HL-60 (cell line): ENCODE data around the gene GDPD2.

ENCODE experiments used
- GABPA ChIP-seq: IDR thresholded peaks from 2 replicates; pipeline ENCODE4 v1.6.1; 2012; ENCODE audit warnings: low read depth
- TF ChIP-seq, protein P1 (sequence below): IDR thresholded peaks from one replicate; pipeline ENCODE4 v1.5.1; 2011; ENCODE audit warnings: low read length, control low read depth, inconsistent platforms; ENCODE audit not compliant: insufficient read depth
- TF ChIP-seq, protein P2 (sequence below): IDR thresholded peaks from 2 replicates; pipeline ENCODE4 v1.6.1; 2012; ENCODE audit warnings: low read depth; ENCODE audit not compliant: insufficient replicate concordance

DNA sequence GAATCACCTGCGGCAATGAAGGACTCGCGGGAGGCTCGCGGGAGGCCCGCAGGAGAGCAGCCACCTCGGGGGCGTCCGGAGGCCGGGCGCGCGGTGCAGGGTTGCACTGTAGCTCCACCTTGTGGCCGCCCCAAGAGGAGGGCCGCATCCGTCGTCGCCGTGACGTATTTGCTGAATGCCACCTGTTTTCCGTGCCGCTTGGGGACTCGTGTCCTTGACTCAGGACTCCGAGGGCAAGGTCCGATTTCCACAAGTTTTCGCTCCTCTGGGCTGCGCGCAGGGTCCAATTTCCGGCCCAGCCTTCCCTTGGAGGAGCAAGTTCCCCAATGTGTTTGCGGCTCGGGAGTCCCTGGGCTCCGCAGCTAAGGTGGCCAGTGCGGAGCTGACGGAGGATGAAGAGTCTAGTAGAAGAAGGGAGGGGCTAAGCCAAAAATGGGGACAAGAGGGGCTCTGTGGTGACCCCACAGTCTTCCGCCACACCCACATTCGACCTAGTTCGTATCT, 10.8 kb downstream of the GDPD2 start:
- TF ChIP-seq, protein P1, sequence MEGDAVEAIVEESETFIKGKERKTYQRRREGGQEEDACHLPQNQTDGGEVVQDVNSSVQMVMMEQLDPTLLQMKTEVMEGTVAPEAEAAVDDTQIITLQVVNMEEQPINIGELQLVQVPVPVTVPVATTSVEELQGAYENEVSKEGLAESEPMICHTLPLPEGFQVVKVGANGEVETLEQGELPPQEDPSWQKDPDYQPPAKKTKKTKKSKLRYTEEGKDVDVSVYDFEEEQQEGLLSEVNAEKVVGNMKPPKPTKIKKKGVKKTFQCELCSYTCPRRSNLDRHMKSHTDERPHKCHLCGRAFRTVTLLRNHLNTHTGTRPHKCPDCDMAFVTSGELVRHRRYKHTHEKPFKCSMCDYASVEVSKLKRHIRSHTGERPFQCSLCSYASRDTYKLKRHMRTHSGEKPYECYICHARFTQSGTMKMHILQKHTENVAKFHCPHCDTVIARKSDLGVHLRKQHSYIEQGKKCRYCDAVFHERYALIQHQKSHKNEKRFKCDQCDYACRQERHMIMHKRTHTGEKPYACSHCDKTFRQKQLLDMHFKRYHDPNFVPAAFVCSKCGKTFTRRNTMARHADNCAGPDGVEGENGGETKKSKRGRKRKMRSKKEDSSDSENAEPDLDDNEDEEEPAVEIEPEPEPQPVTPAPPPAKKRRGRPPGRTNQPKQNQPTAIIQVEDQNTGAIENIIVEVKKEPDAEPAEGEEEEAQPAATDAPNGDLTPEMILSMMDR = peak; percentile 29
- TF ChIP-seq, protein P2, sequence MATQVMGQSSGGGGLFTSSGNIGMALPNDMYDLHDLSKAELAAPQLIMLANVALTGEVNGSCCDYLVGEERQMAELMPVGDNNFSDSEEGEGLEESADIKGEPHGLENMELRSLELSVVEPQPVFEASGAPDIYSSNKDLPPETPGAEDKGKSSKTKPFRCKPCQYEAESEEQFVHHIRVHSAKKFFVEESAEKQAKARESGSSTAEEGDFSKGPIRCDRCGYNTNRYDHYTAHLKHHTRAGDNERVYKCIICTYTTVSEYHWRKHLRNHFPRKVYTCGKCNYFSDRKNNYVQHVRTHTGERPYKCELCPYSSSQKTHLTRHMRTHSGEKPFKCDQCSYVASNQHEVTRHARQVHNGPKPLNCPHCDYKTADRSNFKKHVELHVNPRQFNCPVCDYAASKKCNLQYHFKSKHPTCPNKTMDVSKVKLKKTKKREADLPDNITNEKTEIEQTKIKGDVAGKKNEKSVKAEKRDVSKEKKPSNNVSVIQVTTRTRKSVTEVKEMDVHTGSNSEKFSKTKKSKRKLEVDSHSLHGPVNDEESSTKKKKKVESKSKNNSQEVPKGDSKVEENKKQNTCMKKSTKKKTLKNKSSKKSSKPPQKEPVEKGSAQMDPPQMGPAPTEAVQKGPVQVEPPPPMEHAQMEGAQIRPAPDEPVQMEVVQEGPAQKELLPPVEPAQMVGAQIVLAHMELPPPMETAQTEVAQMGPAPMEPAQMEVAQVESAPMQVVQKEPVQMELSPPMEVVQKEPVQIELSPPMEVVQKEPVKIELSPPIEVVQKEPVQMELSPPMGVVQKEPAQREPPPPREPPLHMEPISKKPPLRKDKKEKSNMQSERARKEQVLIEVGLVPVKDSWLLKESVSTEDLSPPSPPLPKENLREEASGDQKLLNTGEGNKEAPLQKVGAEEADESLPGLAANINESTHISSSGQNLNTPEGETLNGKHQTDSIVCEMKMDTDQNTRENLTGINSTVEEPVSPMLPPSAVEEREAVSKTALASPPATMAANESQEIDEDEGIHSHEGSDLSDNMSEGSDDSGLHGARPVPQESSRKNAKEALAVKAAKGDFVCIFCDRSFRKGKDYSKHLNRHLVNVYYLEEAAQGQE = no peak
- no peak for TF ChIP-seq GABPA
